NCI-H510A (cell line): ENCODE measurements around the gene AIF1.
A peak's percentile ranks its signal among the peaks of the same experiment; 100 is the strongest.

Source experiments
- DNase-seq: peaks from one replicate; lab custom pipeline; 2025; lab: John Stamatoyannopoulos, UW

Gene AIF1

GRCh38 chr6:31663961-31664789 lies 49.1 kb downstream of the AIF1 start:
- no peak for DNase-seq

- peak; percentile 90 for DNase-seq
These were observed 49.9 kb downstream of the AIF1 start, which contains the start of gene GPANK1 for GRCh38 chr6:31664790-31665500. Gene GPANK1 (minus strand): TSS chr6:31664997. CDS start chr6:31664478, 519 bp downstream.

GRCh38 chr6:31665501-31666336 lies 50.7 kb downstream of the AIF1 start, which contains the start of gene CSNK2B:
Gene CSNK2B (plus strand): TSS chr6:31666080. CDS start chr6:31666832, 752 bp downstream.
- peak; percentile 99 for DNase-seq

GRCh38 chr6:31666337-31666965 lies 51.4 kb downstream of the AIF1 start:
- no peak for DNase-seq
